Astrocyte (in vitro differentiated cells and primary cell): ENCODE results near the gene FABP7. TPM values are rescaled to one million over a fixed set of nuclear protein-coding genes. Genes with fewer than 3 reads are reported as not detected.

Experiments used
- DNase-seq: peaks from one replicate; pipeline ENCODE4 v3.0.0-alpha.2; 2010; ENCODE audit warnings: low read depth
- FAIRE-seq: peaks from 2 replicates; lab custom pipeline; 2011; peaks lifted over from hg19 to GRCh38; lab: Jason Lieb, UNC
- H2AFZ ChIP-seq: 2 replicates; pipeline ENCODE4 v1.6.0; 2012; ENCODE audit warnings: low read depth, low read length, inconsistent platforms
- H3K27ac ChIP-seq: 2 replicates; pipeline ENCODE4 v1.5.1; 2011; ENCODE audit warnings: low read depth, low read length, inconsistent platforms
- H3K27me3 ChIP-seq: 2 replicates; pipeline ENCODE4 v1.6.0; 2011; ENCODE audit warnings: low read length, inconsistent platforms; ENCODE audit not compliant: insufficient read depth
- H3K36me3 ChIP-seq: 2 replicates; pipeline ENCODE4 v1.5.1; 2011; ENCODE audit warnings: low read length, inconsistent platforms; ENCODE audit not compliant: insufficient read depth
- H3K4me1 ChIP-seq: 2 replicates; pipeline ENCODE4 v1.5.1; 2011; ENCODE audit warnings: low read length, inconsistent platforms; ENCODE audit not compliant: insufficient read depth
- H3K4me2 ChIP-seq: 2 replicates; pipeline ENCODE4 v1.6.0; 2012; ENCODE audit warnings: low read length, inconsistent platforms
- H3K4me3 ChIP-seq: 2 replicates; pipeline ENCODE4 v1.5.1; 2011; ENCODE audit warnings: low read depth, mild to moderate bottlenecking, low read length, inconsistent platforms; ENCODE audit not compliant: insufficient read depth
- H3K79me2 ChIP-seq: 2 replicates; pipeline ENCODE4 v1.6.0; 2012; ENCODE audit warnings: mild to moderate bottlenecking, low read length, inconsistent platforms; ENCODE audit not compliant: insufficient read depth
- H3K9ac ChIP-seq: 2 replicates; pipeline ENCODE4 v1.6.0; 2012; ENCODE audit warnings: mild to moderate bottlenecking, low read length, inconsistent platforms
- H3K9me3 ChIP-seq: 2 replicates; pipeline ENCODE4 v1.5.1; 2012; ENCODE audit warnings: low read depth, mild to moderate bottlenecking, low read length, inconsistent platforms; ENCODE audit not compliant: insufficient read depth
- H4K20me1 ChIP-seq: 2 replicates; pipeline ENCODE4 v1.6.0; 2012; ENCODE audit warnings: low read length, inconsistent platforms; ENCODE audit not compliant: insufficient read depth
- H3K27ac Mint-ChIP-seq: one replicate; pipeline ENCODE4 v1.8.0; 2021; ENCODE audit warnings: mild to moderate bottlenecking, mixed read lengths; ENCODE audit not compliant: unreplicated experiment
- H3K27me3 Mint-ChIP-seq: one replicate; pipeline ENCODE4 v1.8.0; 2021; ENCODE audit warnings: low read depth, mixed read lengths; ENCODE audit not compliant: unreplicated experiment
- H3K36me3 Mint-ChIP-seq: one replicate; pipeline ENCODE4 v1.8.0; 2021; ENCODE audit warnings: low read depth, mixed read lengths; ENCODE audit not compliant: unreplicated experiment
- H3K4me1 Mint-ChIP-seq: one replicate; pipeline ENCODE4 v1.8.0; 2021; ENCODE audit warnings: low read depth, mixed read lengths; ENCODE audit not compliant: unreplicated experiment
- H3K4me3 Mint-ChIP-seq: one replicate; pipeline ENCODE4 v1.8.0; 2021; ENCODE audit warnings: mild to moderate bottlenecking, moderate library complexity, mixed read lengths; ENCODE audit not compliant: unreplicated experiment
- H3K9me3 Mint-ChIP-seq: one replicate; pipeline ENCODE4 v1.8.0; 2021; ENCODE audit warnings: mild to moderate bottlenecking, mixed read lengths; ENCODE audit not compliant: unreplicated experiment
- CTCF ChIP-seq: IDR thresholded peaks from 2 replicates; pipeline ENCODE4 v1.5.1; 2011; ENCODE audit warnings: low read depth, mild to moderate bottlenecking, inconsistent platforms, low read length, moderate library complexity; ENCODE audit not compliant: insufficient read depth
- EZH2 ChIP-seq: IDR thresholded peaks from 2 replicates; pipeline ENCODE4 v1.6.1; 2012; ENCODE audit warnings: mild to moderate bottlenecking, low read length, inconsistent platforms; ENCODE audit not compliant: insufficient read depth
- total RNA-seq: library from RNA; stranded (reverse); gene quantifications from 2 replicates; pipeline ENCODE4 v1.2.1, GENCODE V29; 2021

Gene FABP7
- total RNA-seq, 1 donor from 2014 or later = 1.1 TPM

DNA sequence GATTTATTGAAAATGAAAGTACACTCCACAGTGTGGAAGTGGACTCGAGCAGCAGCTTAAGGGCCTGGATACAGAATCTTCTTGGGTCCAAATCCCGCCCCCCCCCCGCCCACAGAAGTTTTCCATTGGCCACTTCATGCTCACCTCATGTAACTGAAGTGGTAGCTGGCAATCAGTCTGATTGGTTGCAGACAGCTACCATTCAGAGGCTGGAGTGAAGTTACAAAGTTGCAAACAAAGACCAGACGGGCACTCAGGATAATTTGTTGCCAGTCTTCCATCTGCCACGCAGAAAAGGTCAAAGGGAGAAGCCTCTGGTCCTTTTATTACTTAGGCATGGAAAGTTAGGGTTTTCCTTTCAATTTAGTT is 25.8 kb upstream of the FABP7 start:
- no peaks in the 10 kb centered on the region for H3K27me3 Mint-ChIP-seq
- no peaks in the 10 kb centered on the region for H3K36me3 Mint-ChIP-seq
- no peak overlapping the region for H3K27ac Mint-ChIP-seq
- no peak for FAIRE-seq
- Histone ChIP-seq H2AFZ (no peak overlapping the region), H3K4me3 (no peak overlapping the region), H3K9ac (no peak overlapping the region), H3K4me2 (peak overlapping the region; percentile 46), H3K4me1 (no peaks in the 10 kb centered on the region), H3K27me3 (no peaks in the 10 kb centered on the region), H3K27ac (no peak overlapping the region), H3K9me3 (no peaks in the 10 kb centered on the region), H3K36me3 (no peaks in the 10 kb centered on the region), H3K79me2 (no peaks in the 10 kb centered on the region), H4K20me1 (no peaks in the 10 kb centered on the region)
- DNase-seq = peak; percentile 47
- H3K4me3 Mint-ChIP-seq = no peak overlapping the region
- no peaks in the 10 kb centered on the region for H3K9me3 Mint-ChIP-seq
- no peak for TF ChIP-seq CTCF
- no peaks in the 10 kb centered on the region for H3K4me1 Mint-ChIP-seq

DNA sequence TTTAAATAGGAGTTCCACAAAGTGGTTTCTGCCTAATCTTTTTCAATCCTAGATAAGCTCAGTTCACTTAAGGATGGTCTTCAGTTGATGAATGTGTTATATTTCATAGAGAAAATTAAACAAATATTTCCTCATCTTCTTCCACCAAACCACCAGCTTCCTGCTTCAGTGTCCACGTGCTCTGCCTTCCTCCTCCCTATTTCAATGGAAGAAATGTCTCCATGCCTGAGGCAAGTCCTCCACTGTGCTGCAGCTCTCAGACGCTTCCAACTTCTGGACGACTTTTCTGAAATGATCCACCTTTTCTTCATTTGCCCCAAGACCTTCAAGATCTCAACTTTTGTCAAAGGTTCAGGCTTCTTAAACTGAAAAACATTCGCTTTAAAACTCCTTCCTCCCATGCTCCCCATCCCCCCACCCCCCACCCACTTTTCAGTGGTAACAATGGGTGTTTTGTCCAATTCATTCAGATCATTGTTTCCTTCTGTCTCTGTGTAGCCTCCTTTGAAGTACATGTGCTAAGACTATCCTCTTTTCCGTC is 25.3 kb upstream of the FABP7 start:
- H3K4me2 ChIP-seq = no peak overlapping the region
- H3K79me2 ChIP-seq = no peaks in the 10 kb centered on the region
- no peaks in the 10 kb centered on the region for H3K9me3 ChIP-seq
- no peaks in the 10 kb centered on the region for H3K27me3 ChIP-seq
- no peaks in the 10 kb centered on the region for H3K9me3 Mint-ChIP-seq
- H3K27me3 Mint-ChIP-seq = no peaks in the 10 kb centered on the region
- no peaks in the 10 kb centered on the region for H3K36me3 Mint-ChIP-seq
- no peak overlapping the region for H3K27ac ChIP-seq
- no peak overlapping the region for H2AFZ ChIP-seq
- H3K27ac Mint-ChIP-seq = no peak overlapping the region
- no peak for FAIRE-seq
- no peaks in the 10 kb centered on the region for H3K36me3 ChIP-seq
- H3K4me3 Mint-ChIP-seq = no peak overlapping the region
- DNase-seq = no peak
- H3K4me1 Mint-ChIP-seq = no peaks in the 10 kb centered on the region
- no peaks in the 10 kb centered on the region for H3K4me1 ChIP-seq
- H3K9ac ChIP-seq = no peak overlapping the region
- TF ChIP-seq CTCF (no peak), EZH2 (no peak)
- no peaks in the 10 kb centered on the region for H4K20me1 ChIP-seq
- no peak overlapping the region for H3K4me3 ChIP-seq

- H3K36me3 ChIP-seq = no peaks in the 10 kb centered on the region
- no peak overlapping the region for H2AFZ ChIP-seq
- FAIRE-seq (no peak), DNase-seq (no peak)
- H3K4me1 ChIP-seq = no peaks in the 10 kb centered on the region
- no peaks in the 10 kb centered on the region for H3K36me3 Mint-ChIP-seq
- H3K4me2 ChIP-seq = no peak overlapping the region
- H3K4me3 ChIP-seq = no peak overlapping the region
- TF ChIP-seq CTCF = no peak
- TF ChIP-seq EZH2 = no peak
- H3K9me3 Mint-ChIP-seq = no peaks in the 10 kb centered on the region
- no peak overlapping the region for H3K9ac ChIP-seq
- H4K20me1 ChIP-seq = no peaks in the 10 kb centered on the region
- H3K4me3 Mint-ChIP-seq = no peak overlapping the region
- no peaks in the 10 kb centered on the region for H3K79me2 ChIP-seq
- H3K27me3 Mint-ChIP-seq = no peaks in the 10 kb centered on the region
- no peak overlapping the region for H3K27ac ChIP-seq
- no peak overlapping the region for H3K27ac Mint-ChIP-seq
- H3K4me1 Mint-ChIP-seq = no peaks in the 10 kb centered on the region
- H3K9me3 ChIP-seq = no peaks in the 10 kb centered on the region
- H3K27me3 ChIP-seq = no peaks in the 10 kb centered on the region
Measured at GRCh38 chr6:122755901-122756300, 23.6 kb upstream of the FABP7 start.
